Skeletal muscle satellite cell (primary cell): Measurements from ENCODE around the gene FNDC3B.

ENCODE experiments used
- H3K27me3 ChIP-seq: 2 replicates; pipeline ENCODE4 v1.7.0; 2013; ENCODE audit warnings: low read length; ENCODE audit not compliant: control insufficient read depth, insufficient read depth
- H3K36me3 ChIP-seq: 2 replicates; pipeline ENCODE4 v1.7.0; 2013; ENCODE audit warnings: mild to moderate bottlenecking, control low read depth, low read length; ENCODE audit not compliant: insufficient read depth
- H3K4me1 ChIP-seq: 2 replicates; pipeline ENCODE4 v1.7.0; 2013; ENCODE audit warnings: low read length; ENCODE audit not compliant: control insufficient read depth, insufficient read depth
- H3K4me2 ChIP-seq: 2 replicates; pipeline ENCODE4 v1.7.0; 2013; ENCODE audit warnings: mild to moderate bottlenecking, low read length
- H3K4me3 ChIP-seq: 2 replicates; pipeline ENCODE4 v1.7.0; 2013; ENCODE audit warnings: low read length
- H3K9ac ChIP-seq: 2 replicates; pipeline ENCODE4 v1.7.0; 2013; ENCODE audit warnings: mild to moderate bottlenecking, low read depth, low read length, moderate library complexity
- H3K9me3 ChIP-seq: replicated peaks from 2 replicates; pipeline ENCODE4 v1.7.0; 2013; ENCODE audit warnings: mild to moderate bottlenecking, control low read depth, low read length

The FNDC3B gene

GRCh38 chr3:172313671-172314070 is 274.3 kb downstream of the FNDC3B start:
- H3K9me3 ChIP-seq, result no peaks in the 10 kb centered on the region
- peaks cover 61% of the 10 kb centered on the region for H3K36me3 ChIP-seq
- peaks cover 32% of the 10 kb centered on the region for H3K4me1 ChIP-seq
- no peak overlapping the region for H3K4me2 ChIP-seq
- H3K27me3 ChIP-seq, result no peaks in the 10 kb centered on the region
- no peak overlapping the region for H3K4me3 ChIP-seq
- no peak overlapping the region for H3K9ac ChIP-seq

- H3K27me3 ChIP-seq, result no peaks in the 10 kb centered on the region
- peaks cover 61% of the 10 kb centered on the region for H3K36me3 ChIP-seq
- H3K9me3 ChIP-seq, result no peaks in the 10 kb centered on the region
- H3K9ac ChIP-seq, result no peak overlapping the region
- peaks cover 41% of the 10 kb centered on the region for H3K4me1 ChIP-seq
- no peak overlapping the region for H3K4me3 ChIP-seq
- no peak overlapping the region for H3K4me2 ChIP-seq
These were observed 275.3 kb downstream of the FNDC3B start for GRCh38 chr3:172314591-172315160.

GRCh38 chr3:172315401-172316091 is 276.2 kb downstream of the FNDC3B start:
- peaks cover 46% of the 10 kb centered on the region for H3K4me1 ChIP-seq
- no peak overlapping the region for H3K4me2 ChIP-seq
- H3K27me3 ChIP-seq, result no peaks in the 10 kb centered on the region
- H3K9me3 ChIP-seq, result no peaks in the 10 kb centered on the region
- H3K9ac ChIP-seq, result no peak overlapping the region
- peaks cover 57% of the 10 kb centered on the region for H3K36me3 ChIP-seq
- no peak overlapping the region for H3K4me3 ChIP-seq

- Histone ChIP-seq H3K4me1 (peaks cover 55% of the 10 kb centered on the region), H3K4me3 (no peak overlapping the region), H3K4me2 (no peak overlapping the region), H3K9ac (no peak overlapping the region), H3K36me3 (peaks cover 51% of the 10 kb centered on the region), H3K9me3 (no peaks in the 10 kb centered on the region), H3K27me3 (no peaks in the 10 kb centered on the region)
These were observed 277.4 kb downstream of the FNDC3B start for GRCh38 chr3:172316758-172317157.

GRCh38 chr3:172317481-172317880 is 278.1 kb downstream of the FNDC3B start:
- Histone ChIP-seq H3K27me3 (no peaks in the 10 kb centered on the region), H3K9me3 (no peaks in the 10 kb centered on the region), H3K9ac (peak overlapping the region; percentile 52), H3K4me1 (peaks cover 55% of the 10 kb centered on the region), H3K36me3 (peaks cover 49% of the 10 kb centered on the region), H3K4me3 (no peak overlapping the region), H3K4me2 (peak overlapping the region; percentile 60)

- Histone ChIP-seq H3K9ac (peak overlapping the region; percentile 52), H3K27me3 (no peaks in the 10 kb centered on the region), H3K4me3 (no peak overlapping the region), H3K4me2 (peak overlapping the region; percentile 60), H3K36me3 (peaks cover 44% of the 10 kb centered on the region), H3K9me3 (no peaks in the 10 kb centered on the region), H3K4me1 (peaks cover 55% of the 10 kb centered on the region)
These were observed 278.6 kb downstream of the FNDC3B start for GRCh38 chr3:172317984-172318383.

GRCh38 chr3:172319595-172319994 is 280.2 kb downstream of the FNDC3B start:
- Histone ChIP-seq H3K9ac (no peak overlapping the region), H3K27me3 (no peaks in the 10 kb centered on the region), H3K9me3 (no peaks in the 10 kb centered on the region), H3K36me3 (peaks cover 42% of the 10 kb centered on the region), H3K4me3 (no peak overlapping the region), H3K4me1 (peaks cover 64% of the 10 kb centered on the region), H3K4me2 (no peak overlapping the region)

- no peaks in the 10 kb centered on the region for H3K27me3 ChIP-seq
- H3K9me3 ChIP-seq, result no peaks in the 10 kb centered on the region
- peaks cover 60% of the 10 kb centered on the region for H3K4me1 ChIP-seq
- H3K4me2 ChIP-seq, result no peak overlapping the region
- H3K9ac ChIP-seq, result no peak overlapping the region
- no peak overlapping the region for H3K4me3 ChIP-seq
- H3K36me3 ChIP-seq, result peaks cover 50% of the 10 kb centered on the region
These were observed 281.1 kb downstream of the FNDC3B start for GRCh38 chr3:172320468-172320867.

GRCh38 chr3:172321035-172321434 is 281.7 kb downstream of the FNDC3B start:
- H3K27me3 ChIP-seq, result no peaks in the 10 kb centered on the region
- H3K4me1 ChIP-seq, result peaks cover 55% of the 10 kb centered on the region
- no peaks in the 10 kb centered on the region for H3K9me3 ChIP-seq
- no peak overlapping the region for H3K4me3 ChIP-seq
- H3K4me2 ChIP-seq, result peak overlapping the region; percentile 2
- peaks cover 52% of the 10 kb centered on the region for H3K36me3 ChIP-seq
- H3K9ac ChIP-seq, result no peak overlapping the region

GRCh38 chr3:172323894-172324610 is 284.7 kb downstream of the FNDC3B start:
- Histone ChIP-seq H3K9ac (no peak overlapping the region), H3K4me3 (no peak overlapping the region), H3K4me1 (peaks cover 28% of the 10 kb centered on the region), H3K27me3 (no peaks in the 10 kb centered on the region), H3K9me3 (no peaks in the 10 kb centered on the region), H3K4me2 (no peak overlapping the region), H3K36me3 (peaks cover 63% of the 10 kb centered on the region)

GRCh38 chr3:172324611-172325203 is 285.3 kb downstream of the FNDC3B start:
- Histone ChIP-seq H3K9me3 (no peaks in the 10 kb centered on the region), H3K36me3 (peaks cover 65% of the 10 kb centered on the region), H3K4me3 (no peak overlapping the region), H3K27me3 (no peaks in the 10 kb centered on the region), H3K4me2 (no peak overlapping the region), H3K9ac (no peak overlapping the region), H3K4me1 (peaks cover 23% of the 10 kb centered on the region)
